Mesenchymal stem cell (in vitro differentiated cells and primary cell): ENCODE results near the gene MOV10.

Experiments
- DNase-seq: peaks from one replicate; pipeline ENCODE4 v3.0.0-alpha.2; 2013
- H2AFZ ChIP-seq: one replicate; pipeline ENCODE4 v1.6.1; 2013; ENCODE audit warnings: low read depth, mild to moderate bottlenecking, control low read depth, inconsistent platforms, low read length, moderate library complexity
- H2AK5ac ChIP-seq: 2 replicates; pipeline ENCODE4 v1.6.1; 2013; ENCODE audit warnings: low read length, moderate library complexity, mild to moderate bottlenecking, inconsistent platforms; ENCODE audit not compliant: severe bottlenecking
- H2BK120ac ChIP-seq: one replicate; pipeline ENCODE4 v1.6.1; 2013; ENCODE audit warnings: low read depth, mild to moderate bottlenecking, inconsistent platforms, low read length, moderate library complexity
- H2BK12ac ChIP-seq, 2 experiments: one replicate each; pipeline ENCODE4 v1.6.1; 2013; ENCODE audit warnings: inconsistent platforms in 2 of 2, low read length in 2 of 2, mild to moderate bottlenecking in 2 of 2, moderate library complexity in 2 of 2, control low read depth in 1 of 2
- H2BK15ac ChIP-seq: one replicate; pipeline ENCODE4 v1.6.1; 2013; ENCODE audit warnings: mild to moderate bottlenecking, low read depth, inconsistent platforms; ENCODE audit not compliant: poor library complexity, severe bottlenecking
- H2BK5ac ChIP-seq: 2 replicates; pipeline ENCODE4 v1.6.1; 2013; ENCODE audit warnings: low read depth, mild to moderate bottlenecking, low read length, control low read depth, inconsistent platforms; ENCODE audit not compliant: poor library complexity, severe bottlenecking
- H3K14ac ChIP-seq, 2 experiments: one replicate each; pipeline ENCODE4 v1.6.1; 2013; ENCODE audit warnings: inconsistent platforms in 2 of 2, low read length in 2 of 2, control low read depth in 1 of 2, mild to moderate bottlenecking in 1 of 2, moderate library complexity in 1 of 2
- H3K18ac ChIP-seq, 2 experiments: one replicate each; pipeline ENCODE4 v1.6.1; 2013; ENCODE audit warnings: inconsistent platforms in 2 of 2, low read length in 2 of 2, control low read depth in 1 of 2, low read depth in 1 of 2, mild to moderate bottlenecking in 1 of 2
- H3K23ac ChIP-seq, 2 experiments: one replicate each; pipeline ENCODE4 v1.6.1; 2013; ENCODE audit warnings: inconsistent platforms in 2 of 2, low read length in 2 of 2, mild to moderate bottlenecking in 2 of 2, moderate library complexity in 2 of 2, control low read depth in 1 of 2
- H3K27ac ChIP-seq: 2 replicates; pipeline ENCODE4 v1.5.1; 2013; ENCODE audit warnings: mild to moderate bottlenecking, moderate library complexity, low read length, control low read depth, inconsistent platforms; ENCODE audit not compliant: poor library complexity, severe bottlenecking
- H3K27me3 ChIP-seq, 2 experiments: 2 replicates each; pipeline versions ENCODE4 v1.6.1 to v1.7.0; 2013; ENCODE audit warnings: low read length in 2 of 2, mild to moderate bottlenecking in 2 of 2, moderate library complexity in 2 of 2, control low read depth in 1 of 2, inconsistent platforms in 1 of 2; ENCODE audit not compliant: control insufficient read depth in 1 of 2, insufficient read depth in 1 of 2
- H3K36me3 ChIP-seq, 2 experiments: 2 replicates each; pipeline versions ENCODE4 v1.6.1 to v1.7.0; 2013; ENCODE audit warnings: low read length in 2 of 2, control low read depth in 1 of 2, inconsistent platforms in 1 of 2, low read depth in 1 of 2, mild to moderate bottlenecking in 1 of 2; ENCODE audit not compliant: insufficient read depth in 2 of 2, control insufficient read depth in 1 of 2
- H3K4ac ChIP-seq, 2 experiments: one replicate each; pipeline ENCODE4 v1.6.1; 2013; ENCODE audit warnings: inconsistent platforms in 2 of 2, low read length in 2 of 2, mild to moderate bottlenecking in 2 of 2, moderate library complexity in 2 of 2, control low read depth in 1 of 2, low read depth in 1 of 2
- H3K4me1 ChIP-seq: 2 replicates; pipeline ENCODE4 v1.6.1; 2013; ENCODE audit warnings: low read depth, low read length, control low read depth; ENCODE audit not compliant: control insufficient read depth, insufficient read depth
- H3K4me2 ChIP-seq: 2 replicates; pipeline ENCODE4 v1.6.1; 2013; ENCODE audit warnings: low read length, mild to moderate bottlenecking, inconsistent platforms; ENCODE audit not compliant: poor library complexity, severe bottlenecking
- H3K4me3 ChIP-seq, 2 experiments: 2 replicates each; pipeline versions ENCODE4 v1.5.1 to v1.7.0; 2013; ENCODE audit warnings: low read length in 2 of 2, mild to moderate bottlenecking in 2 of 2, control low read depth in 1 of 2, low read depth in 1 of 2; ENCODE audit not compliant: insufficient read depth in 1 of 2
- H3K79me1 ChIP-seq: replicated peaks from 2 replicates; pipeline ENCODE4 v1.6.1; 2013; ENCODE audit warnings: mild to moderate bottlenecking, control low read depth, low read length, inconsistent platforms; ENCODE audit not compliant: poor library complexity, severe bottlenecking
- H3K9ac ChIP-seq: 2 replicates; pipeline ENCODE4 v1.7.0; 2013; ENCODE audit warnings: mild to moderate bottlenecking, low read length, moderate library complexity
- H3K9me3 ChIP-seq: 2 replicates; pipeline ENCODE4 v1.7.0; 2013; ENCODE audit warnings: mild to moderate bottlenecking, low read length; ENCODE audit not compliant: control insufficient read depth
- H4K8ac ChIP-seq: one replicate; pipeline ENCODE4 v1.6.1; 2013; ENCODE audit warnings: inconsistent platforms, mild to moderate bottlenecking, low read length, moderate library complexity
- H4K91ac ChIP-seq: one replicate; pipeline ENCODE4 v1.6.1; 2013; ENCODE audit warnings: mild to moderate bottlenecking, low read length, inconsistent platforms
- WGBS: methylation state at CpG from one replicate; pipeline ENCODE4 v1.1.7; 2013; ENCODE audit warnings: mixed read lengths; 5-methylcytosine and 5-hydroxymethylcytosine counted together

Gene MOV10

DNA sequence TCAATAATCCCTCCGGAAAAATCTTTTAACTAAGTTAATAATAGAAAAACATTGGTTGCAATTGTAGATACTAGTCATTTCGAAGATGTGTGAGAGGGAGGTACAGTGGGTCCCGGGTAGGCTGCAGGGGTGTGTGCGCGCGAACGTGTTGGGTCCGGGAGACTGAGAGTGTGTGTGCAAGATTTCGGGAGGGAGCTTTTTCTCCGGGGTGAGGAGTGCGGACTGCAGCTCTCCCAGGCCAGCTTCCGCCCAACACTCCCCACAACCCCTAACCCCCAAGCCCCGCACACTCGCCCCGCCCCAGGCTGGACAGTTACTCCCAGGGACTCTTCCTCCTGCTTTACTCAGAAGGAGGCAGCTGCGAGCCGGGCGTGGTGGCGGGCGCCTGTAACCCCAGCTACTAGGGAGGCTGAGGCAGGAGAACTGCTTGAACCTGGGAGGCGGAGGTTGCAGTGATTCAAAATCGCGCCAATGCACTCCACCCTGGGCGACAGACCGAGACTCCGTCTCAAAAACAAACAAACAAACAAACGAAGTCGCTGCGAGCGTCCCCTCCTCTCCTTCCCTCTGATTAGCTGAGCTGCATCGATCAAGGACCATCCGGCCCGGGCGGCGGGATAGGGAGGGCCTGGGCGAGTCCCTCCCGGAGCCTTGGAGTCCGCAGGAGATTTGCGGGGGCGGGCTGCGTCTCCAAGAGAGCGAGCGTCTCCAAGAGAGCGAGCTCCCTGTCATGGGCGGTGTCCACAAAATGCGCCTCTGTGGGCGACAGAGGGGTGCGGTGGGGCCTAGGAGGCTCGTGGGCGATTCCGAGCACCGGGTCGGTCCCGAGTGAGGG, 68.9 kb downstream of the MOV10 start:
- no peak overlapping the region for H3K14ac ChIP-seq
- no peak overlapping the region for H3K4ac ChIP-seq
- H3K9me3 ChIP-seq = peaks cover 2% of the 10 kb centered on the region
- H2BK15ac ChIP-seq = no peak overlapping the region
- DNase-seq = no peak
- no peak overlapping the region for H2AK5ac ChIP-seq
- H4K91ac ChIP-seq = no peak overlapping the region
- H4K8ac ChIP-seq = no peak overlapping the region
- H2BK120ac ChIP-seq = no peak overlapping the region
- no peak overlapping the region for H2BK12ac ChIP-seq
- H3K79me1 ChIP-seq = no peaks in the 10 kb centered on the region
- WGBS = 54% methylated on average over 47 of the region's 54 CpGs
- peak overlapping the region; percentile 51 for H2AFZ ChIP-seq
- peak overlapping the region; percentile 55 for H3K9ac ChIP-seq
- no peaks in the 10 kb centered on the region for H3K36me3 ChIP-seq
- no peak overlapping the region for H3K23ac ChIP-seq
- H2BK5ac ChIP-seq = no peak overlapping the region
- no peak overlapping the region for H3K27ac ChIP-seq
- H3K4me3 ChIP-seq = peak overlapping the region in 1 of 2 experiments; percentile 72
- no peak overlapping the region for H3K18ac ChIP-seq
- peaks cover 8% of the 10 kb centered on the region for H3K4me1 ChIP-seq
- H3K4me2 ChIP-seq = no peak overlapping the region
- H3K27me3 ChIP-seq = peaks cover 0 to 15% of the 10 kb centered on the region in 2 experiments

- Histone ChIP-seq H3K4ac (no peak overlapping the region), H4K91ac (no peak overlapping the region), H3K4me3 (peak overlapping the region in 1 of 2 experiments; percentile 72), H3K4me1 (peaks cover 8% of the 10 kb centered on the region), H2BK12ac (no peak overlapping the region), H2BK120ac (no peak overlapping the region), H2BK5ac (no peak overlapping the region), H3K23ac (no peak overlapping the region), H3K9me3 (peaks cover 2% of the 10 kb centered on the region), H3K79me1 (no peaks in the 10 kb centered on the region), H2AFZ (peak overlapping the region; percentile 51), H3K14ac (no peak overlapping the region), H2AK5ac (no peak overlapping the region), H2BK15ac (no peak overlapping the region), H4K8ac (peak overlapping the region; percentile 17), H3K9ac (peak overlapping the region; percentile 55), H3K27me3 (peaks cover 0 to 15% of the 10 kb centered on the region in 2 experiments), H3K27ac (no peak overlapping the region), H3K18ac (no peak overlapping the region), H3K36me3 (no peaks in the 10 kb centered on the region), H3K4me2 (peak overlapping the region; percentile 38)
- peak; percentile 44 for DNase-seq
- 11% methylated on average over 56 of the region's 58 CpGs for WGBS
Observed at GRCh38 chr1:112744009-112744578, 69.6 kb downstream of the MOV10 start.

GRCh38 chr1:112748396-112748795, 73.9 kb downstream of the MOV10 start:
- Histone ChIP-seq H3K9me3 (no peaks in the 10 kb centered on the region), H3K4me3 (no peak overlapping the region), H3K27me3 (peaks cover 0 to 14% of the 10 kb centered on the region in 2 experiments), H2AK5ac (no peak overlapping the region), H2BK5ac (no peak overlapping the region), H3K27ac (no peak overlapping the region), H4K8ac (no peak overlapping the region), H3K23ac (no peak overlapping the region), H4K91ac (no peak overlapping the region), H2BK15ac (no peak overlapping the region), H3K14ac (no peak overlapping the region), H3K4ac (no peak overlapping the region), H3K9ac (no peak overlapping the region), H2BK12ac (no peak overlapping the region), H2BK120ac (no peak overlapping the region), H2AFZ (no peak overlapping the region), H3K18ac (no peak overlapping the region), H3K36me3 (no peaks in the 10 kb centered on the region), H3K4me1 (peaks cover 8% of the 10 kb centered on the region), H3K79me1 (no peaks in the 10 kb centered on the region), H3K4me2 (no peak overlapping the region)
- no peak for DNase-seq
- 94% methylated on average over 12 of the region's 12 CpGs for WGBS
